Osteoblast (primary cell): ENCODE data around the gene NDUFA5. TPM values are rescaled to one million over a fixed set of nuclear protein-coding genes. Genes with fewer than 3 reads are reported as not detected.

Experiments
- DNase-seq: peaks from one replicate; pipeline ENCODE4 v3.0.0; 2011; ENCODE audit warnings: low spot score, mixed read lengths; ENCODE audit not compliant: insufficient read length; ENCODE audit errors: missing footprints
- H2AFZ ChIP-seq: 2 replicates; pipeline ENCODE4 v1.6.0; 2011; ENCODE audit warnings: mild to moderate bottlenecking, low read length
- H3K27ac ChIP-seq: 2 replicates; pipeline ENCODE4 v1.5.1; 2011; ENCODE audit warnings: mild to moderate bottlenecking, low read depth, low read length, moderate library complexity
- H3K27me3 ChIP-seq: 2 replicates; pipeline ENCODE4 v1.6.0; 2012; ENCODE audit warnings: mild to moderate bottlenecking, control low read depth, inconsistent platforms, low read length, moderate library complexity; ENCODE audit not compliant: insufficient read depth
- H3K36me3 ChIP-seq: 2 replicates; pipeline ENCODE4 v1.5.1; 2011; ENCODE audit warnings: mild to moderate bottlenecking, low read length, control low read depth, moderate library complexity; ENCODE audit not compliant: insufficient read depth
- H3K4me1 ChIP-seq: 2 replicates; pipeline ENCODE4 v1.5.1; 2011; ENCODE audit warnings: mild to moderate bottlenecking, low read length, control low read depth, moderate library complexity; ENCODE audit not compliant: insufficient read depth
- H3K4me2 ChIP-seq: 2 replicates; pipeline ENCODE4 v1.6.0; 2011; ENCODE audit warnings: mild to moderate bottlenecking, low read length; ENCODE audit not compliant: insufficient read depth
- H3K4me3 ChIP-seq: fragments of 200-600 bp; sonication (generic); 3 replicates; pipeline ENCODE4 v1.5.1; 2012; ENCODE audit warnings: mild to moderate bottlenecking, low read length, inconsistent platforms; ENCODE audit not compliant: insufficient read depth
- H3K79me2 ChIP-seq: 2 replicates; pipeline ENCODE4 v1.6.0; 2012; ENCODE audit warnings: mild to moderate bottlenecking, low read length, control low read depth, inconsistent platforms; ENCODE audit not compliant: insufficient read depth
- H3K9me3 ChIP-seq: 2 replicates; pipeline ENCODE4 v1.5.1; 2011; ENCODE audit warnings: low read depth, low read length, control low read depth
- H4K20me1 ChIP-seq: 2 replicates; pipeline ENCODE4 v1.6.0; 2012; ENCODE audit warnings: mild to moderate bottlenecking, low read length, control low read depth; ENCODE audit not compliant: insufficient read depth
- total RNA-seq: library from RNA; depleted of rRNA; stranded (reverse); fragments of >200 nt; gene quantifications from 2 replicates; pipeline ENCODE4 v1.2.3, GENCODE V29; 2012
- TF ChIP-seq, protein P1 (sequence below): IDR thresholded peaks from 2 replicates; pipeline ENCODE4 v1.5.1; 2011; ENCODE audit warnings: mild to moderate bottlenecking, low read depth, low read length, moderate library complexity; ENCODE audit errors: extremely low read depth

Gene NDUFA5
- total RNA-seq, 1 donor, result 25.7 TPM

DNA sequence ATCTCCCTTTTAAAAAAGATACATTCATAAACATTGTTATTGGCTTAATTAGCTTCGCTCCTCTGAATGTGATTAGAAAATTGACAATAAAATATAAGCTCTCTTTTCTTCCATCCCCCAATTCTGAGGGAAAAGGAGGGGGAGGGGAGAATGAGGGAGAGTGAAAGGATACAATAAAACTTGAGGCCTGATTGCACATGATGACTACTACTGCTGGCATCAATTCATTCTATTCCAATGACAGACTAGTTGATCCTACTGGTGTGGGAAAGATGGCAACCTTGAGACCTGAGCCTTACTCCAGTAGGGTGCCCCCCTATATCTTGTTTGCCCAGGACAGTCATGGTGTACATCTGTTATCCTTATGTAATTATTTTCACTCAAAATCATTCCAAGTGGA is 18.7 kb downstream of the NDUFA5 start:
- peaks cover 21% of the 10 kb centered on the region for H3K4me1 ChIP-seq
- H4K20me1 ChIP-seq, result no peaks in the 10 kb centered on the region
- no peak overlapping the region for H3K4me3 ChIP-seq
- no peak overlapping the region for H2AFZ ChIP-seq
- no peaks in the 10 kb centered on the region for H3K36me3 ChIP-seq
- DNase-seq, result no peak
- H3K9me3 ChIP-seq, result no peaks in the 10 kb centered on the region
- H3K79me2 ChIP-seq, result no peaks in the 10 kb centered on the region
- H3K27ac ChIP-seq, result peak overlapping the region; percentile 66
- H3K27me3 ChIP-seq, result peaks cover 3% of the 10 kb centered on the region
- peak overlapping the region; percentile 68 for H3K4me2 ChIP-seq
- TF ChIP-seq, protein P1, sequence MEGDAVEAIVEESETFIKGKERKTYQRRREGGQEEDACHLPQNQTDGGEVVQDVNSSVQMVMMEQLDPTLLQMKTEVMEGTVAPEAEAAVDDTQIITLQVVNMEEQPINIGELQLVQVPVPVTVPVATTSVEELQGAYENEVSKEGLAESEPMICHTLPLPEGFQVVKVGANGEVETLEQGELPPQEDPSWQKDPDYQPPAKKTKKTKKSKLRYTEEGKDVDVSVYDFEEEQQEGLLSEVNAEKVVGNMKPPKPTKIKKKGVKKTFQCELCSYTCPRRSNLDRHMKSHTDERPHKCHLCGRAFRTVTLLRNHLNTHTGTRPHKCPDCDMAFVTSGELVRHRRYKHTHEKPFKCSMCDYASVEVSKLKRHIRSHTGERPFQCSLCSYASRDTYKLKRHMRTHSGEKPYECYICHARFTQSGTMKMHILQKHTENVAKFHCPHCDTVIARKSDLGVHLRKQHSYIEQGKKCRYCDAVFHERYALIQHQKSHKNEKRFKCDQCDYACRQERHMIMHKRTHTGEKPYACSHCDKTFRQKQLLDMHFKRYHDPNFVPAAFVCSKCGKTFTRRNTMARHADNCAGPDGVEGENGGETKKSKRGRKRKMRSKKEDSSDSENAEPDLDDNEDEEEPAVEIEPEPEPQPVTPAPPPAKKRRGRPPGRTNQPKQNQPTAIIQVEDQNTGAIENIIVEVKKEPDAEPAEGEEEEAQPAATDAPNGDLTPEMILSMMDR, result no peak

- Histone ChIP-seq H3K4me2 (peak overlapping the region; percentile 68), H3K4me1 (peaks cover 21% of the 10 kb centered on the region), H3K9me3 (no peaks in the 10 kb centered on the region), H3K27me3 (peaks cover 9% of the 10 kb centered on the region), H3K27ac (peak overlapping the region; percentile 66), H4K20me1 (no peaks in the 10 kb centered on the region), H2AFZ (peak overlapping the region; percentile 26), H3K4me3 (peak overlapping the region; percentile 46), H3K79me2 (no peaks in the 10 kb centered on the region), H3K36me3 (no peaks in the 10 kb centered on the region)
- TF ChIP-seq, protein P1, result no peak
- DNase-seq, result peak; percentile 32
Observed at GRCh38 chr7:123538189-123538714, 19.4 kb downstream of the NDUFA5 start.

DNA sequence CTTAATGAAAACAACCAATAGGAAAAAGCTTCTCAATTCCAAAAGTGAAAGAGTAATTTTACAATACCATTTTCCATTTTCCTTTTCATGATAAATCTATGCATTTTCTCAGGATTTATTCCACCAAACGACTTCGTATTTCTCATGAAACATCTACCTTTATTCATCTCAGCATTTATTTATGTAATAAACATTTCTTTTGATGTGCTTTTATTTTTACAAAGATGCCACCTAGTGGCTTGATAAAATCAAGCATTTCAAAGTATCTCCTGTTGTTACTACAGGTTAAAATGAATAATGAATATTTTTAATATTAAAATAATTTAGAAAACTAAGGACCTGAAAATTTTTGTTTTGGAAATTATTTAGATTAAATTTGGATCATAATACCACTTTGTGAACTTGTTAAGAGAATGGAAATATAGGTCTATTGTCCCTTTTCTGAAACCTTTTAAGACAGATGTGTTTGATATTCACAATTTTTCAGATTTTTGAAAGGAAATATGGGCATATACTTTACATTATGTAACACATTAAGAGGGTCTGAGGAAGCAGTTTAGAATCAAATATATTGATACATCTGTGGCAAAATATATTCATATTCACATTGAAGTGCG is 20.5 kb downstream of the NDUFA5 start:
- peaks cover 21% of the 10 kb centered on the region for H3K4me1 ChIP-seq
- no peak overlapping the region for H3K4me3 ChIP-seq
- TF ChIP-seq, protein P1, result peak; percentile 59
- no peaks in the 10 kb centered on the region for H3K79me2 ChIP-seq
- H3K9me3 ChIP-seq, result no peaks in the 10 kb centered on the region
- H2AFZ ChIP-seq, result no peak overlapping the region
- H3K27me3 ChIP-seq, result peaks cover 13% of the 10 kb centered on the region
- H3K27ac ChIP-seq, result peak overlapping the region; percentile 66
- H4K20me1 ChIP-seq, result no peaks in the 10 kb centered on the region
- H3K4me2 ChIP-seq, result no peak overlapping the region
- no peaks in the 10 kb centered on the region for H3K36me3 ChIP-seq
- DNase-seq, result no peak

GRCh38 chr7:123535517-123535916 is 22.1 kb downstream of the NDUFA5 start:
- Histone ChIP-seq H3K4me3 (peak overlapping the region; percentile 84), H3K79me2 (no peaks in the 10 kb centered on the region), H3K27ac (peak overlapping the region; percentile 56), H2AFZ (peak overlapping the region; percentile 65), H3K4me1 (peaks cover 21% of the 10 kb centered on the region), H3K9me3 (no peaks in the 10 kb centered on the region), H4K20me1 (no peaks in the 10 kb centered on the region), H3K27me3 (peaks cover 13% of the 10 kb centered on the region), H3K36me3 (no peaks in the 10 kb centered on the region), H3K4me2 (peak overlapping the region; percentile 79)
- TF ChIP-seq, protein P1, result no peak
- no peak for DNase-seq
